NCI-H146 treated with DMSO at 0.1 percent for 48 hours (cell line): Measurements from ENCODE around the gene SLC1A6.
"Not testable (repeated sequence)": the region's sequence is repeated elsewhere in the genome, so short reads cannot be mapped to it uniquely, and the experiment has no call there.

Source experiments
- DNase-seq: peaks from one replicate; lab custom pipeline; 2025; ENCODE audit not compliant: unreplicated experiment; lab: John Stamatoyannopoulos, UW

The SLC1A6 gene

DNA sequence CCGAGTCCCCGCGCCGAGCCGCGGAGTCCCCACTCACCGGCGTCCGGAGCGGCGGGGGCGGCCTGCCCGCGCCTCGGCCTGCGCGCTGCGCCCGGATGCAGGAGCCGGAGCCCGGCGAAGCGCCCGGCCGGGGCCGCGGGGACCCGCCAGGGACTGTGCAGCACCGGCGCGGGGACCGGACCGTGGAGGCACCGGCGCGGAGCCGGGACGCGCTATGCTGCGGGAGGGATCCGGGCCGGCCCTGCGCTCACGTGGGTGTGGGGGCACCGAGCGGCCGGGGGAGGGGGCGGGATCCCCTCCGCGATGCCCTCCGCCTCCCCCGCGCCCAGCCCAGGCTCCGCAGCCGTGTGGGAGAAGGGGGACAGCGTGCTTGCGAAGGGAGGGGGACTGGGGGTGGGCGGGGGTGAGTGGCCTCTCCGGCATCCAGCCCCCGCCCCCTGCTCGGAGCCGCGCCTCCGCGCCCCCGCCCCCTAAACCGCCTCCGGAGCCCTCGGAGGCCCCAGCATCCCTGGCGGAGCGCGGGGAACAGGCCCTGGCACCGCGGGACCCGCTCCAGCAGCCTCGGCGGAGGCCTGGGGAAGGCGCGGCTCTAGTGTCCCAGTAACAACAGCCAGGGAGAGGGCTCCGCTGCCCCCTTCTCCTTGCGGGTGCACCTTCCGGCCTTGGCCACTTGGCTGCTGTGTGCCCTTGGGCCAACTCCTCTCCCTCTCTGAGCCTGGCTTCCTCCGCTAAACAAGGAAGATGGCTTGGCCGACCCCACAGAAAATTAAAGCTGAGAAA is at the start of gene SLC1A6:
Gene SLC1A6, minus strand, starts transcription at position 389 of the 780 bp plus-strand sequence. CDS start 6,954 bp downstream, outside the sequence.
- DNase-seq = no peak

DNA sequence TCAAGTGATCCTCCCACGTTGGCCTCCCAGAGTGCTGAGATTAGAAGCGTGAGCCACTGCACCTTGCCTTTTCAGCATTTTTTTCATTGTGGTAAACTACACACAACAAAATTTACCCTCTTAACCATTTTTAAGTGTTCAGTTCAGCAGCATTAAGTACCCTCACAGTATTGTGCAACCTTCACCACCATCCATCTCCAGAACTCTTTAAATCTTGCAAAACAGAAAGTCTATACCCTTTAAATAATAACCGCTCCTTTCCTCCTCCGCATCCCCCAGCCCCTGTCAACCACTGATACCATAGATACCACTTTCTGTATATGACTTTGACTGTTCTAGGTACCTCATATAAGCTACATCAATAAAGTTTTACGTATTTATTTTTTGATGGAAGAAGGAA is 48.8 kb upstream of the SLC1A6 start:
- DNase-seq = no peak

DNA sequence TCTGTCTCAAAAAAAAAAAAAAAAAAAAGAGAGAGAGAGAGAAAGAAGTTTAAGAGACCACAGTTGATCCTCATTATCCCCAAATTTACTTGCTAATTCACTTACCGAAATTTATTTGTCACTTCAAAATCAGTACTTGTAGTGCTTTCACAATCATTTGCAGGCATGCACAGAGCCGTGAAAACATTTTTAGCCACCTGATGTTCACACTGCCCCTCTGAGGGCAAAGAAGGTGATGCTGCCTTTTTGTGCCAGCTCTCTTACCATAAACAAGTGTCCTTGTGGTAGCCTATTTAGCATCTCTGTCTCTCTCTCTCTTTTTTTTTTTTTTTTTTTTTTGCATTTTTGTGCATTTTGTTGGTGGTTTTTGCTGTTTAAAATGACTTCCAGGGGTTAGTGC is 45.6 kb upstream of the SLC1A6 start:
- no peak for DNase-seq

DNA sequence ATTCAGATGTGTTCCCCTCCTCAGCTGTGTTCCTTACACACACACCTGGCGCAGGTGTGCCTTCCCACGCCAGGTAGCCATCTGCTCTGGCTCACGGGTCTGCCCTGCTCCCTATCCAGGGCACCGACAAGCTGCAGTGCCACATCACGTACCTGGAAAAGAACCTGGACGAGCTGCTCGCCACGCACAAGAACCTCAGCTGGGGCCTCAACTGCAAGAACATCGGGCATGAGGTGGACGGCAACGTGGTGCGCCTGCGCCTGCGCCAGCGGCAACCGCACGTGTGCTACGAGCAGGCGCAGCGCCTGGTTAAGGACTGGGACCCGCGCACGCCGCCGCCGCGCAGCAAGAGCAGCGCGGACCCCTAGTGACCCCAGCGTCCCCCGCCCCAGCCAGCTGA is 43.1 kb upstream of the SLC1A6 start:
- no peak for DNase-seq

DNA sequence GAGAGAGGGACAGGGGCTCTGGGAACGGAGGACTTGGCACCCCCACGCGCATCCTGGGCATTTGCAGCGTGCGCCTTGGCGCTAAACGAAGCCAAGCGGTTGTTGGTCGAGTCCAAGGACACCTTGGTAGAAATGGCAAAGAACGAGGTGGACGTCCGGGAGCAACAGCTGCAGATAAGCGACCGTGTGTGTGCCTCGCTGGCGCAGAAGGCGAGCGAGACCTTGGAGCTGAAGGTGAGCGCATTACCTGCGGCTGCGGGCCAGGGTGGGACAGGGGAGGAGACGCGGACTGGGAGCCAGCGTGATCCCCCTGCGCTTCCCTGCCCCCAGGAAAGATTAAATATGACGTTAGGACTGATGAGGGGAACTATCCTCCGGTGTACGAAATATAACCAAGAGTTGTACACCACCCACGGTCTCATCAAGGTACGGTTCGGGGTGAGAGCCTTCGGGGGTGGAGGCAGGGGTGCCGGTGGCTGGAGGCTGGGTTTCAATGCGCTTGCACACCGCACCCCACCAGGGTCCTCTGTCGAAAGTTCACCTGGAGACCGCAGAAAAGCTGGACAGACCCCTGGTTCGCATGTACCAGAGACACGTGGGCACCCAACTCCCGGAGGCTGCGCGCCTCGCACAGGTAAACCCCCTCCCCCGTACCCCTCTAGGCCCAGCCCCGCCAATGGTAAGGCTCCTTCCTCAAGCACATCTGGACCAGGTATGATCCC is 41.8 kb upstream of the SLC1A6 start:
- no peak for DNase-seq

DNA sequence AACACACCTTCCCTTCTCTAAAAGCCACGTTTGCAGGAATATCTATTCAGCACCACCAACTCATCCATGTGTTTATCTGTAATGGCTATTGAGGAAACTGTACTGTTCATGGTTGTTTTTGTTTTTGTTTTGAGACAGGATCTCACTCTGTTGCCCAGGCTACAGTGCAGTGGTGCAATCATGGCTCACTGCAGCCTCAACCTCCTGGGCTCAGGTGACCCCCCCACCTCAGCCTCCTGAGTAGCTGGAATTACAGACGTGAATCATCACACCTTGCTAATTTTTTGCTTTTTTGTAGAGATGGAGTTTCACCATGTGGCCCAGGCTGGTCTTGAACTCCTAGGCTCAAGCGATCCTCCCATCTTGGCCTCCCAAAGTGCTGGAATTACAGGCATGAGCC is 39.2 kb upstream of the SLC1A6 start:
- DNase-seq = not testable (repeated sequence)

DNA sequence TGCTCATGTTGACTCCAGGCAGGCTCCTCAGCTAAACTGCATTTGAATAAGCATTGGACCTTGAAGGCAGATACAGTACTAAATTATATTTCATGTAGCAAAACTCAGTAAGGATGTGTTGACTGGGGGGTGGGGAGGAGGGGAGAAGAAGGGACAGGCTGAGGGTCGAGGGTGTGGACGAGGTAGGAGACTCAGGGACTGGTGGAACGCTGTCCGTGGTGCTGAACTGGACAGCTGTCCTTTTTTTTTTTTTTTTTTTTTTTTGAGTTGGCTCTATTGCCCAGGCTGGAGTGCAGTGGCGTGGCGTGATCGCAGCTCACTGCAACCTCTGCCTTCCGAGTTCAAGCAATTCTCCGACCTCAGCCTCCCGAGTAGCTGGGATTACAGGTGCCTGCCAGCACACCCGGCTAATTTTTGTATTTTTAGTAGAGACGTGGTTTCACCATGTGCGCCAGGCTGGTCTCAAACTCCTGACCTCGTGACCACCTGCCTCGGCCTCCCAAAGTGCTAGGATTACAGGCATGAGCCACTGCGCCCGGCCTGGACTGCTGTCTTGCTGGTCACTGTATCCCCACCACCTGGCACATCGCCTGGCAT is 36.4 kb upstream of the SLC1A6 start:
- no peak for DNase-seq

DNA sequence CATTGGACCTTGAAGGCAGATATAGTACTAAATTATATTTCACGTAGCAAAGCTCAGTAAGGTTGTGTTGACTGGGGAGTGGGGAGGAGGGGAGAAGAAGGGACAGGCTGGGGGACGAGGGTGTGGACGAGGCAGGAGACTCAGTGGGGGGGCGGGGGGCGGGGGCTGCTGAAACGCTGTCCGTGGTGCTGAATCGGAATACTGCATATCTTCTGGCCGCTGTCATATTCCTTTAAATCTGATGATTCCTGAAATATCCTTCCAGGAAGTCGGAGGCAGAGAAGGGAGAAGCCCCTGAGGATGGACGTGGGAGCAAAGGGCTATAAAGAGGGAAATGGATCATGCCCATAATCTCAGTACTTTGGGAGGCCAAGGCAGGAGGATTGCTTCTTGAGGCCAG is 34.9 kb upstream of the SLC1A6 start:
- no peak for DNase-seq

DNA sequence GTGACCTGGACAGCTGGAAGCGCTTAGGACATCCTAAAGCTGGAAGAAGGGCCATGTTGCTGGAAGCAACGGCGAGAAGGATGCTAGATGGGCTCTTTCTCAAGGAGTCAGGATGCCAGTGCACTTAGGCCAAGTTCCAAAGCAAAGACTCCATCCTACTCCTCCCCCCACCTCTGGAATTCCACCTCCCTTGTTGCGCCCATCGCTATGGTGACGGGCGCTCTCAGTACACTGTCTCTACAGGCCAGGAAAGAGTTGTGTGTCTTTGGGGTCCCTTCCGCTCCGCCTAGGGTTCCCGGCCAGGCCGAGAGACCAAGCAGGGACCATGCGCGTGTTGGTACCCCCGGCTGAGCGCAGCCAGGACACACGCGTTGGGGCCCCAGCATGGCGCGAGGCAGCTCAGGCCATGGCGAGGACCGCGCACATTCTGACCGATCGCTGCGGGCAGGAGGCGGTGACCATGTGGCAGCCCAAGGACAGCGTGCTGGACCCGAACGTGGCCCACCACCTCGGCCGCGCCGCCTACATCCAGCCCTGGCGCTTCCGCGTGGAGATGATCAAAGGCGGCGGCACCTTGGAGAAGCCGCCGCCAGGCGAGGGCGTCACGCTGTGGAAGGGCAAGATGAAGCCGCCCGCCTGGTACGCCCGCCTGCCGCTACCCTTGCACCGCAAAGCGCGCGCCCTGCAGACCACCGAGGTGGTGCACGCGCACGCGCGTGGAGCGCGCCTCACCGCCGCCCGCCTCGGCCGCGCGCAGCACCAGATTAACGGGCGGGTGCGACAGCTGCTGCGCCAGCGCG is 31.0 kb upstream of the SLC1A6 start:
- DNase-seq = no peak

DNA sequence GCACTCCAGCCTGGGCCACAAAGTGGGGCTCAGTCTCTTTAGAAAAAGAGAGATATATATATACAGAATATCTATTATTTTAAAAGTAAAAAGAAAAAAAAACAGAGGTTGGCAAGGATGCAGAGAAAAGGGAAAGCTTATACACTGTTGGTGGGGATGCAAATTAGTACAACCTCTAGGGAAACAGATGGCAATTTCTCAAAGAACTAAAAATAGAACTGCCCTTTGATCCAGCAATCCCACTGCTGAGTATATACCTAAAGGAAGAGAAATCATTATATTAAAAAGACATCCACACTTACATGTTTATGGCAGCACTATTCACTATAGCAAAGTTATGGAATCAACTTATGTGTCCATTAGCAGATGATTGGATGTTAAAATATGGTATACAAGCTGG is 28.6 kb upstream of the SLC1A6 start:
- no peak for DNase-seq

DNA sequence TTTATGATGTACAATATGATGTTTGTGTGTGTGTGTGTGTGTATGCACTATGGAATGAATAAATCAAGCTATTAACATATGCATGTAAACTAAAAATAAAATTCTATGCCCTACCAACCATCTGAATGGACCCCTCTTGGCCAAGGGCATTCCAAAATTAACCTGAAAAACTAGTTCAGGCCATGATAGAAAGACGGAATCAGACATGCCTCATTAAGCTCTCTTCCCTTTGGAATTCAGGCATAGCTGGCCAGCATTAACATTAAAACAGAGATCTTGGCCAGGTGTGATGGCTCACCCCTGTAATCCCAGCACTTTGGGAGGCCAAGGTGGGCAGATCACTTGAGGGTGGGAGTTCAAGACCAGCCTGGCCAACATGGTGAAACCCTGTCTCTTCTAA is 18.3 kb upstream of the SLC1A6 start:
- DNase-seq = no peak

DNA sequence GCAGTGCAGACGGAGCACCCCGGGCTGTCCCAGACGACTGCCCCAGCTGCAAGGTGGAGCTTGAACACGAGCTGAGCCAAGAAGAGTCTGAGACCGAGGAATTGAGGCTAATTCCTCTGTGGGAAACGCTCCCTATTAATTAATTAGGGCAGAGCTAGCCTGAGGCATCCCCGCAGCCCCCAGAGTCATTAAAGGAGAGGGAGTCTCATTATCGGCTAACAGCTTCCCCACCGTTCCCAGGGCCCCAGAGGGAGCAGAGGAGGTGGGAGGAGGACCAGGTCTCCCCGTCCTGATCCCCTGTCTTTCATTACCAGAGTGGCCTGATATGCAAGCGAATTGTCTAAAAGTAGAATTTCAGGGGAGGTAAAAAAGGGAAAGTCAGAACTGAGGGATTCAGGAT is 13.1 kb upstream of the SLC1A6 start:
- DNase-seq = no peak

DNA sequence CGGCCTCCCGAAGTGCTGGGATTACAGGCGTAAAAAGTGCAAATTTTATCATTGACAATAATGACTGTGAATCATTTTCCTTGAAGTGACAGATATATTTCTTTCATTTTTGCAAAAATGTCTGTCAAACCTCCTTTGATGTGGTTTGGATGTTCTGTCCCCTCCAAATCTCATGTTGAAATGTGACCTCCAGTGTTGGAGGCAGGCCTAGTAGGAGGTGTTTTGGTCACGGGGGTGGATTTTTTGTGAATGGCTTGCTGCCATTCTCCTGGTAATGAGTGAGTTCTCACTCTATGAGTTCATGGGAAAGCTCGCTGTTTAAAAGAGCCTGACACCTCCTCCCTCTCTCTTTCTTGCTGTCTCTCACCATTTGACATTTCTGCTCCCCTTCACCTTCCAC is 5.5 kb upstream of the SLC1A6 start:
- DNase-seq = no peak

DNA sequence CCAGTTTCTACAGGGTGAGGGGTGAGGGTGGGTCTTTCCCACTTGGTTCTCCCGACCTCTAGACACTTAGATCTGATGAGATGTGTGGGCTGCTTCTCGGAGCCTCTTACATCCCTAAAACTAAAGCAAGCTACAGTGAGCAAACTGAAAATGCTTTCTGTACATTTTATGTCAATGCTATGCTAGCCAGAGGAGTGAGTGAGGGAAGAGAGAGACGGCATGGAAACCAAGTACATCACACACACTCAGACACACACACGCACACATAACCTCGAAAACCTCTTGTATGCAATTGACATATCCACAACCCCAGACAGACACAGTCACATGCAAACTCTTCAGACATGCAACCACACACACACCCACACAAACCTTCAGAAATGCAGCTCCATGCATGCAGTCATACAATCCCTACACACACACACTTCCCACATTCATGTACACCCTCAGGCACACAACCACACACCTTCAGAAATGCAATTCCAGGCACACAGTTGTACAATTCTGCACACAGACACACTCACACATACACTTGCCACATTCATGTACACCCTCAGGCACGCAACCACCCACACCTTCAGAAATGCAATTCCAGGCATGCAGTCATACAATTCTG is 1.4 kb downstream of the SLC1A6 start:
- DNase-seq = no peak

DNA sequence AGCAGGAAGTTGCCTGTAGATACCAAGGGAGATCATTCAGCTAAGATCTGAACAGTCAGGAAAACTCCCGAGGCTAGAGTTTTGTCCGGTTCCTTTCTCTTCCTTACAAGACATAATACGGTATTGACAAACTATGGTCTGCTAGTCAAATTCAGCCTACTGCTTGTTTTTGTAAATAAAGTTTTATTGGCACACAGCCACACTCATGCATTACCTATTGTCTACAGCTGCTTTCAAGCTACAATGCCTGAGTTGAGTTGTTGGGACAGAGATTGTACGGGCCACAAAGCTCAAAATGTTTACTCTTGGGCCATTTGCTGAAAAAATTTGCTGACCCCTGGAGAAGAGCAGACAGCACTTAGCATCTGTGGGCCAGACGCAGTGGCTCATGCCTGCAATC is 2.5 kb downstream of the SLC1A6 start:
- no peak for DNase-seq

DNA sequence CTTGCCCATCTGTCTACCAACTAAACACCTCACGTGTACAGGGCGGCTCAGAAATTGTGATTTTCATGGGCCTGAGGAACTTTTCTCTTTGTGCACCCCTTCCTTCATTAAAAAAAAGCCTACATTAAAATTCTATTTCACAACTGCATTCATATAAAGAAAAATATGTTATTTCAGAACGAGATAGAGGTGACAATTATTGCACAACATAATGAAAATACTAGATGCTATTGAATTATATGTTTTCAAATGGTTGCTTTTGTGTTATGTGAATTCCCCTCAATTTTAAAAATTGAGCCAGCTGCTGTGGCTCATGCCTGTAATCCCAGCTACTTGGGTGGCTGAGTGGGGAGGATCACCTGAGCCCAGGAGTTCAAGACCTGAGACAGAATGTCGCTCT is 5.2 kb downstream of the SLC1A6 start:
- DNase-seq = no peak

DNA sequence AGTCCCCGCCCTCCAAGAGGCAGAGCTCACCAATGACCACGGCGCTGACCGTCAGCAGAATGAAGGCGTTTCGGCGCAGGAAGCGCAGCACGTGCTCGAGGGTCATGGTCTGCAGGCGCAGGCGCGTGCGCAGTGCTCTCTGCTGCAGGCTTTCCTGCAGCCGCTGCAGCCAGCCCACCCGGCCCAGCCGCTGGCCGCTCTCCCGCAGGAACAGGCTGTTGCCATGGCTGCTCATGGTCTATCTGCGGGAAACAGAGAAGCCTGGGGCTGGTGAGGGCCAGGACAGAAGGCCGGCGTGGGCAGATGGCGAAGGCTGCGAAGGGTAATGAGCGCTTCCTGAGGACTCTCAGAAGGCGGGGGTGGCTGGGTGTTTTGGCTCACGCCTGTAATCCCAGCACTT is 7.0 kb downstream of the SLC1A6 start:
- no peak for DNase-seq

DNA sequence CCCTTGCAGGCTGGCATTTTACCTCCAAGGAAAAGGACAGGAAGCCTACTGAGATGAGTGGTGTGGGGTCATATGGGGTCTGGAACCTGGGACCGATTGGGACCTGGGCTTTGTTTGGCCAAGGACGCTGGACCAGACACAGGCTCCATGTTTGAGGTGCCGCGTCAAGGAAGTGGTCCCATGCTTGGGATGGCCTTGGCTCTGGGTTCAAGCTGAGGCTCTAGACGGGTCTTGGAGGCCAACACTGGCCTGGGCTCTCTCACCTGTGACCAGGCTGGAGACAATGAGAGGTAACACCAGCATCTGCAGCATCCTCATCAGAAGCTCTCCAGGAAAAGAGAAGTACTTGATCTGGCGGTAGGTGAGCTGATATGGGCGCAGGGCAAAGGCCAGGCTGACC is 8.2 kb downstream of the SLC1A6 start:
- no peak for DNase-seq

DNA sequence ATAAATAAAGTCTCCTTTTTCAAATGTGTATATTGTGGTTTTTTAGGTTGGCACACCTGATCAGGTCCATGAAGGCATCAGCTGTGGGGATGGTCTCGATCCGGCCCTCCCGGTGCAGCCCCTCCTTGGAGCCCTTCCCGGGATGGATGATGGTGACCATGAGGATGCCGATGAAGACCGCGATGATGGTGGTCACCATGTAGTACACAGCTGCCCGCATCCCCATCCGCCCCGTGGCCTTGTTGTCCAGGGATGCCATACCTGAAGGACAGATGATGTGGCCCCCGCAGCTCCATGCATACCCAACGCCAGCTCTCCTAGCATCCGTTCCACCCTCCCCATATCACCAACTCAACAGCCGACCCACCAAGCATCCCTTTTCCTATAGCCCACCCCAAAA is 11.4 kb downstream of the SLC1A6 start:
- no peak for DNase-seq

DNA sequence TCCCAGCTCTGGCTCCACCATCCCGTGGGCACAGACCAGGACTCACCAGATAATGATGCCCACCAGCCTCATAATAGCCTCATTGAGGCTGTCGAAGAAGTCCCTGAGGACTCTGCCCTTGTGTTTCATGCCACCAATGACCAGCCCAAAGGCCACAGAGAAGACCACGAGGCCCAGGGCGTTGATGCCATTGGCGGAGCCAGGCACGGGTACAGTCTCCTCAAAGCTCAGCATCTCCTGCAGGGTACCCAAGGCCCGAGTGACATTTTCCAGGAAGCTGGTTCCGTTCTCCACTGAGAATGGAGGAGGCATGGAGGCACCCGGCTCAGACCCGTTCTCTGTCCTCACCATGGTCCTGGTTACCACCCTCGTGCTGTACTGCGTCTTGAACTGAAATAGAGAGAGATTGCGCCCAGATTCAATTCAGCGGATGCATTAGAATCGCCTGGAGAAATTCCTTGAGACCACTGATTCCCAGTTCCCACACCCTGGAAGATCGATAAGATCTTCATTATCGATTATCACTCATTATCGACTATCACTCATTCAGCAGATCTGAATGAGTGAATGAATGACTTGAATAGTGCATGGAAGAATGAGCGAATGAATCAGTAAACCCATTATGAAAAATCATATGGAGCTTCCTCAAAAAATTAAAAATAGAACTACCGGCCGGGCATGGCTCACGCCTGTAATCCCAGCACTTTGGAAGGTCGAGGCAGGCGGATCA is 17.5 kb downstream of the SLC1A6 start:
- DNase-seq = no peak
